Osteoblast (primary cell): ENCODE data around the gene CCL22. TPM values are rescaled to one million over a fixed set of nuclear protein-coding genes. Genes with fewer than 3 reads are reported as not detected.

ENCODE experiments used
- DNase-seq: peaks from one replicate; pipeline ENCODE4 v3.0.0; 2011; ENCODE audit warnings: low spot score, mixed read lengths; ENCODE audit not compliant: insufficient read length; ENCODE audit errors: missing footprints
- H2AFZ ChIP-seq: 2 replicates; pipeline ENCODE4 v1.6.0; 2011; ENCODE audit warnings: mild to moderate bottlenecking, low read length
- H3K27ac ChIP-seq: 2 replicates; pipeline ENCODE4 v1.5.1; 2011; ENCODE audit warnings: mild to moderate bottlenecking, low read depth, low read length, moderate library complexity
- H3K27me3 ChIP-seq: 2 replicates; pipeline ENCODE4 v1.6.0; 2012; ENCODE audit warnings: mild to moderate bottlenecking, control low read depth, inconsistent platforms, low read length, moderate library complexity; ENCODE audit not compliant: insufficient read depth
- H3K36me3 ChIP-seq: 2 replicates; pipeline ENCODE4 v1.5.1; 2011; ENCODE audit warnings: mild to moderate bottlenecking, low read length, control low read depth, moderate library complexity; ENCODE audit not compliant: insufficient read depth
- H3K4me1 ChIP-seq: 2 replicates; pipeline ENCODE4 v1.5.1; 2011; ENCODE audit warnings: mild to moderate bottlenecking, low read length, control low read depth, moderate library complexity; ENCODE audit not compliant: insufficient read depth
- H3K4me2 ChIP-seq: 2 replicates; pipeline ENCODE4 v1.6.0; 2011; ENCODE audit warnings: mild to moderate bottlenecking, low read length; ENCODE audit not compliant: insufficient read depth
- H3K4me3 ChIP-seq: fragments of 200-600 bp; sonication (generic); 3 replicates; pipeline ENCODE4 v1.5.1; 2012; ENCODE audit warnings: mild to moderate bottlenecking, low read length, inconsistent platforms; ENCODE audit not compliant: insufficient read depth
- H3K79me2 ChIP-seq: 2 replicates; pipeline ENCODE4 v1.6.0; 2012; ENCODE audit warnings: mild to moderate bottlenecking, low read length, control low read depth, inconsistent platforms; ENCODE audit not compliant: insufficient read depth
- H3K9me3 ChIP-seq: 2 replicates; pipeline ENCODE4 v1.5.1; 2011; ENCODE audit warnings: low read depth, low read length, control low read depth
- H4K20me1 ChIP-seq: 2 replicates; pipeline ENCODE4 v1.6.0; 2012; ENCODE audit warnings: mild to moderate bottlenecking, low read length, control low read depth; ENCODE audit not compliant: insufficient read depth
- total RNA-seq: library from RNA; depleted of rRNA; stranded (reverse); fragments of >200 nt; gene quantifications from 2 replicates; pipeline ENCODE4 v1.2.3, GENCODE V29; 2012
- TF ChIP-seq, protein P1 (sequence below): IDR thresholded peaks from 2 replicates; pipeline ENCODE4 v1.5.1; 2011; ENCODE audit warnings: mild to moderate bottlenecking, low read depth, low read length, moderate library complexity; ENCODE audit errors: extremely low read depth

CCL22 gene, protein sequence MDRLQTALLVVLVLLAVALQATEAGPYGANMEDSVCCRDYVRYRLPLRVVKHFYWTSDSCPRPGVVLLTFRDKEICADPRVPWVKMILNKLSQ
- not detected in 2 replicates for total RNA-seq

DNA sequence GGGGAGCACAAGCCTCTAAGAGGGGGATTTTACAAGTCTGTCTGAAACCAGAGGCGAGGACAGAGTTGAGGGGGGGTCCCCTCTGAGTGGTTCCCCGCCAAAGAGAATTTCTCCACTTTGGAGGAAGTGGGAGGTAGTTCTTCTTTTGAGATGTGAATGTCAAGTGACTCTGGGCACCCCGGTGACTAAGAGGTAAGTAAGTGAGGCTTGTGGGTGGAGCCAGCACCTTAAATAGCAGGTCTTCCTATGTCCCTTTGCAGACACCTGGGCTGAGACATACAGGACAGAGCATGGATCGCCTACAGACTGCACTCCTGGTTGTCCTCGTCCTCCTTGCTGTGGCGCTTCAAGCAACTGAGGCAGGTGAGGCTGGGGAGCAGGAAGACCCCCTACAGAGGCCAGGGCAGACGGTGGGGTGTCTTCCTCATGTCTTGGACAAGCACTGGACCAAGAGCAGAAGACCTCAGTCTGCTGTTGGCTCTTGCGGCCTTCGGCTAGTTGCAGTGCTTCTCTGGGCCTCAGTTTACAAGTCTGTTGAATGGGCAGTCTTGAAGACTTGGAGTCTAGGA lies at the start of gene CCL22:
Gene CCL22, plus strand, starts transcription at position 257 of the 569 bp plus-strand sequence. Its CDS starts 34 bp downstream, at position 291.
- H3K36me3 ChIP-seq = no peaks in the 10 kb centered on the region
- H3K27ac ChIP-seq = no peak within 1 kb of the TSS
- no peaks in the 10 kb centered on the region for H3K9me3 ChIP-seq
- no peak within 1 kb of the TSS for H2AFZ ChIP-seq
- peaks cover 9% of the 10 kb centered on the region for H3K27me3 ChIP-seq
- DNase-seq = peak; percentile 69
- H3K4me3 ChIP-seq = no peak within 1 kb of the TSS
- TF ChIP-seq, protein P1, sequence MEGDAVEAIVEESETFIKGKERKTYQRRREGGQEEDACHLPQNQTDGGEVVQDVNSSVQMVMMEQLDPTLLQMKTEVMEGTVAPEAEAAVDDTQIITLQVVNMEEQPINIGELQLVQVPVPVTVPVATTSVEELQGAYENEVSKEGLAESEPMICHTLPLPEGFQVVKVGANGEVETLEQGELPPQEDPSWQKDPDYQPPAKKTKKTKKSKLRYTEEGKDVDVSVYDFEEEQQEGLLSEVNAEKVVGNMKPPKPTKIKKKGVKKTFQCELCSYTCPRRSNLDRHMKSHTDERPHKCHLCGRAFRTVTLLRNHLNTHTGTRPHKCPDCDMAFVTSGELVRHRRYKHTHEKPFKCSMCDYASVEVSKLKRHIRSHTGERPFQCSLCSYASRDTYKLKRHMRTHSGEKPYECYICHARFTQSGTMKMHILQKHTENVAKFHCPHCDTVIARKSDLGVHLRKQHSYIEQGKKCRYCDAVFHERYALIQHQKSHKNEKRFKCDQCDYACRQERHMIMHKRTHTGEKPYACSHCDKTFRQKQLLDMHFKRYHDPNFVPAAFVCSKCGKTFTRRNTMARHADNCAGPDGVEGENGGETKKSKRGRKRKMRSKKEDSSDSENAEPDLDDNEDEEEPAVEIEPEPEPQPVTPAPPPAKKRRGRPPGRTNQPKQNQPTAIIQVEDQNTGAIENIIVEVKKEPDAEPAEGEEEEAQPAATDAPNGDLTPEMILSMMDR = no peak
- no peak within 1 kb of the TSS for H3K4me2 ChIP-seq
- no peaks in the 10 kb centered on the region for H4K20me1 ChIP-seq
- no peaks in the 10 kb centered on the region for H3K79me2 ChIP-seq
- no peaks in the 10 kb centered on the region for H3K4me1 ChIP-seq

DNA sequence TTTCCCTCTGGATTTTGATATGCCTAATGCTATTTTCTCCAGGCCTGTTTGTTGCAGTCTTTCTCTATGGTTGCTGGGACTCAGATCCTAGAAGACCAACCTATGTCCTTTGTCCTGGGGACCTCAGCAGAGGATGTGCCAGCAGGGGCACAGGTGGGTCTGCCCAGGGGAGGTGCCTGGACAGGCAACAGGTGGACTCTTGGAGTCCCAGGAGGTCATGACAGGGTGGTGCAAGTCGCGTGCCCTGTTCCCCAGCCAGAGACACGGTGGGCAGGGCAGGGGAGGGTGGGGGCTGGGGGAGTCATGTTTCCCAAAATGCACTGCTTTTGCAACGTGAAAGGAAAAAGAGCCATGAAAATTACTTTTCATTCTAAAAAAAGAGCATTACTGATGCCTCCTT lies 47.8 kb upstream of the CCL22 start:
- H3K4me3 ChIP-seq = no peak overlapping the region
- TF ChIP-seq, protein P1 = no peak
- no peaks in the 10 kb centered on the region for H4K20me1 ChIP-seq
- DNase-seq = no peak
- H3K27ac ChIP-seq = no peak overlapping the region
- H3K4me1 ChIP-seq = peaks cover 2% of the 10 kb centered on the region
- H3K79me2 ChIP-seq = no peaks in the 10 kb centered on the region
- no peaks in the 10 kb centered on the region for H3K9me3 ChIP-seq
- no peaks in the 10 kb centered on the region for H3K36me3 ChIP-seq
- H3K4me2 ChIP-seq = no peak overlapping the region
- H2AFZ ChIP-seq = no peak overlapping the region
- peaks cover 9% of the 10 kb centered on the region for H3K27me3 ChIP-seq

DNA sequence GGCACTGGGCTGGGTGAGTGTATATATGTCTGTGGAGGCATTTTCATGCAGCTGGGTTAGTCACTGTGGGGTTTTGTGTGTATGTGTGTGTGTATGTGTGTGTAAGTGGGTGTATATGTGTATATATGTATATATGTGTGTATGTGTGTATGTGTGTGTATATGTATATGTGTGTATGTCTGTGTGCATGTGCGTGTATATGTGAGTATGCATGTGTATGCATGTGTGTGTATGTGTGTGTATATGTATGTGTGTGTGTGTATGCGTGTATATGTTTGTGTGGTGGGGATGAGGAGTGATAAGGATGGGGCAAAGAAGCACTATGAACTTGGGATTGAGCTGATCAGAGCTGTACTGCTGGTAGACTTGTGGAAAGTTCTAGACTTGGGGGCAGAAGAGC lies 45.1 kb upstream of the CCL22 start:
- Histone ChIP-seq H3K4me3 (no peak overlapping the region), H3K79me2 (no peaks in the 10 kb centered on the region), H3K27me3 (peaks cover 5% of the 10 kb centered on the region), H4K20me1 (no peaks in the 10 kb centered on the region), H3K4me2 (no peak overlapping the region), H3K4me1 (peaks cover 10% of the 10 kb centered on the region), H2AFZ (no peak overlapping the region), H3K9me3 (no peaks in the 10 kb centered on the region), H3K27ac (no peak overlapping the region), H3K36me3 (no peaks in the 10 kb centered on the region)
- TF ChIP-seq, protein P1 = no peak
- no peak for DNase-seq

DNA sequence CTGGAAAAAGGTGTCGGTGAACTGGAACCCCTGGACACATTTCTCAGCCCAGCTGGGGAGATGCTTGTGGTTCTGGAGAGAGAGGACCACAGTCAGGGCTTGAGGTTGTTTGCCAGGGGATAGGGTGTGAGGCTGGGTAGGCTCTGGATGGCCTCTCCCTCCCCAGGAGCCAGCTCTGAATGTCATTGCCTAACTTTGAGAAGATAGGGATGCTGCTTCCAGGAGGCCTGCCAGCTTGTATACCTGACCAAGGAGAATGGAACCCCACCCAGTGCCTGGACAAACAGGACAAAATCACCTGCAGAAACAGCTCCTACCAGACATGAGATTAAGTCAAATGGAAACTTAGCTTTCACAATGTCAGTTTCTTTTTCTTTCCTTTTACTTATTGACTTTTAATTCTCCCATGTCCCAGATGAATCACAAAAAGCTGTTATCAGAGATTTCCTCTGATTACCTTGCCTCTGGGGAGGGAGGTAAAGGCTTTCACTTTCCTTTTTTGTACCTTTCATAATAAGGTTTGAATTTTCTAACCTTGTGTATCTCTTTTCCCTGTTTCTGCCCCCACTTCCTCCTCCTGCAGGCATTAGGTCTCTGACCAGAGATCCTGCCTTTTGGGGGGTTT lies 44.3 kb upstream of the CCL22 start:
- Histone ChIP-seq H3K4me1 (peaks cover 10% of the 10 kb centered on the region), H3K36me3 (no peaks in the 10 kb centered on the region), H3K79me2 (no peaks in the 10 kb centered on the region), H4K20me1 (no peaks in the 10 kb centered on the region), H3K4me3 (no peak overlapping the region), H3K9me3 (no peaks in the 10 kb centered on the region), H3K27me3 (peaks cover 5% of the 10 kb centered on the region), H3K4me2 (peak overlapping the region; percentile 24), H3K27ac (no peak overlapping the region), H2AFZ (no peak overlapping the region)
- TF ChIP-seq, protein P1 = no peak
- DNase-seq = peak; percentile 31
